Left ventricle myocardium superior (tissue), 1 donor: ENCODE data around the gene BSCL2. TPM values are rescaled to one million over a fixed set of nuclear protein-coding genes. Genes with fewer than 3 reads are reported as not detected.

ENCODE experiments used
- ATAC-seq: fragments of 200-7000 bp; cut with Tn5 transposase; one replicate; pipeline ENCODE4 v1.9.1; 2020; ENCODE audit warnings: mild to moderate bottlenecking, moderate library complexity
- DNase-seq: peaks from one replicate; pipeline ENCODE4 v3.0.0-alpha.2; 2020
- intact Hi-C: fragments of 100-400 bp; cut with micrococcal nuclease; formaldehyde crosslinking; loops from one replicate; pipeline ENCODE4 v1.11.0; 2022
- total RNA-seq: library from RNA; stranded (reverse); fragmentation: NEBNext Ultra II Directional; extraction: Animal tissue kit (Norgen Biotek cat#: 25700); gene quantifications from one replicate; pipeline ENCODE4 v1.2.1, GENCODE V29; 2021
- donor health status: DM: no; HTN: yes; CAD: no; lungs with severe emphysema.

Gene BSCL2
- total RNA-seq, 1 donor from 2014 or later, result 15.2 TPM

- intact Hi-C loops, result no loop called here
- DNase-seq, result no peak
- ATAC-seq, result no peak
Measured at GRCh38 chr11:62644220-62644619, 63.0 kb downstream of the BSCL2 start.

Other genes with a start within 250 kb of the BSCL2 start
- 354 TPM for gene AHNAK, start 160.6 kb downstream of the BSCL2 start, total RNA-seq
- 804 TPM for gene EEF1G, start 133.5 kb downstream of the BSCL2 start, total RNA-seq
- 12.3 TPM for gene TUT1, start 115.9 kb downstream of the BSCL2 start, total RNA-seq
- 33.1 TPM for gene MTA2, start 105.6 kb downstream of the BSCL2 start, total RNA-seq
- 12.9 TPM for gene EML3, start 94.6 kb downstream of the BSCL2 start, total RNA-seq
- gene ROM1, start 94.2 kb downstream of the BSCL2 start, total RNA-seq, result 1.7 TPM
- gene B3GAT3, start 85.4 kb downstream of the BSCL2 start, total RNA-seq, result 12.1 TPM
- 106 TPM for gene GANAB, start 60.8 kb downstream of the BSCL2 start, total RNA-seq
- 12.0 TPM for gene INTS5, start 54.1 kb downstream of the BSCL2 start, total RNA-seq
- gene C11orf98, start 42.2 kb downstream of the BSCL2 start, total RNA-seq, result 27.1 TPM
- 3.1 TPM for gene CSKMT, start 42.1 kb downstream of the BSCL2 start, total RNA-seq
- gene UQCC3, start 35.8 kb downstream of the BSCL2 start, total RNA-seq, result 7.7 TPM
- 1.7 TPM for gene LBHD1, start 35.2 kb downstream of the BSCL2 start, total RNA-seq
- gene UBXN1, start 28.4 kb downstream of the BSCL2 start, total RNA-seq, result 88.6 TPM
- gene LRRN4CL, start 17.9 kb downstream of the BSCL2 start, total RNA-seq, result 3.4 TPM
- gene GNG3, start 252 bp upstream of the BSCL2 start, total RNA-seq, result not detected
- gene HNRNPUL2, start 20.0 kb upstream of the BSCL2 start, total RNA-seq, result 35.8 TPM
- gene TTC9C, start 21.1 kb upstream of the BSCL2 start, total RNA-seq, result 15.1 TPM
- 10.1 TPM for gene ZBTB3, start 46.7 kb upstream of the BSCL2 start, total RNA-seq
- 43.5 TPM for gene POLR2G, start 54.2 kb upstream of the BSCL2 start, total RNA-seq
- gene TAF6L, start 64.0 kb upstream of the BSCL2 start, total RNA-seq, result 8.8 TPM
- gene TMEM179B, start 80.0 kb upstream of the BSCL2 start, total RNA-seq, result 16.9 TPM
- gene TMEM223, start 84.6 kb upstream of the BSCL2 start, total RNA-seq, result 21.7 TPM
- gene NXF1, start 98.0 kb upstream of the BSCL2 start, total RNA-seq, result 49.6 TPM
- 19.5 TPM for gene STX5, start 124.6 kb upstream of the BSCL2 start, total RNA-seq
- not detected for gene TEX54, start 125.4 kb upstream of the BSCL2 start, total RNA-seq
- 25.8 TPM for gene WDR74, start 132.2 kb upstream of the BSCL2 start, total RNA-seq
- gene SLC3A2, start 173.5 kb upstream of the BSCL2 start, total RNA-seq, result 36.4 TPM
- gene CHRM1, start 213.9 kb upstream of the BSCL2 start, total RNA-seq, result 0.07 TPM